Peyer's patch (tissue), 4 donors: Measurements from ENCODE around the gene CDK5.

Source experiments
- POLR2A ChIP-seq, 2 donors: fragments of 450-650 bp; IDR thresholded peaks; one replicate each; pipeline ENCODE4 v1.5.1; 2017; ENCODE audit warnings: antibody characterized with exemption in 2 of 2, mild to moderate bottlenecking in 2 of 2, moderate library complexity in 2 of 2
- TF ChIP-seq, protein P1 (sequence below), 6 experiments: fragments of 450-650 bp in 4 of 6; fragments of 200-600 bp in 2 of 6; sonication (generic) in 1 of 6; IDR thresholded peaks; one replicate each; pipeline ENCODE4 v1.5.1; 2017 to 2019; ENCODE audit warnings: antibody characterized with exemption in 6 of 6, mild to moderate bottlenecking in 3 of 6, moderate library complexity in 1 of 6

DNA sequence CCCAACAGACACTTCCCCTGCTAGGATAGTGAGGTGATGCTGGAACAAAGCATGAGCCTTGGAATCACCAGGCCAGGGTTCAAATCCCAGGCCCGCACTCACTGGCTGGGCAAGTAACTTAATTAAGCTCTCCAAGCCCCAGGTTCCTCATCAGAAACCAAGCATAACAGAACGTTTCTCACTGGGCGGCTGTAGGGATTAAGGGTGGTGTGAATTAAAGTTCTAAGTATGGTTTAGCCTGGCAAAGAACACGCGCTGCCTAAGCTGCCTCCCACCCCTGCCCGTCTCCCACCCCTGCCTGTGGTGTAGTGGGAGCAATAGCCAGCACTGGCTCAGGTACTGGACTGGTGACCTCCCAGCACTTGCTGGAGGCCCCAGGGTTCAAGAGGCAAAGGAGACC is 7.3 kb upstream of the CDK5 start:
- TF ChIP-seq, protein P1, sequence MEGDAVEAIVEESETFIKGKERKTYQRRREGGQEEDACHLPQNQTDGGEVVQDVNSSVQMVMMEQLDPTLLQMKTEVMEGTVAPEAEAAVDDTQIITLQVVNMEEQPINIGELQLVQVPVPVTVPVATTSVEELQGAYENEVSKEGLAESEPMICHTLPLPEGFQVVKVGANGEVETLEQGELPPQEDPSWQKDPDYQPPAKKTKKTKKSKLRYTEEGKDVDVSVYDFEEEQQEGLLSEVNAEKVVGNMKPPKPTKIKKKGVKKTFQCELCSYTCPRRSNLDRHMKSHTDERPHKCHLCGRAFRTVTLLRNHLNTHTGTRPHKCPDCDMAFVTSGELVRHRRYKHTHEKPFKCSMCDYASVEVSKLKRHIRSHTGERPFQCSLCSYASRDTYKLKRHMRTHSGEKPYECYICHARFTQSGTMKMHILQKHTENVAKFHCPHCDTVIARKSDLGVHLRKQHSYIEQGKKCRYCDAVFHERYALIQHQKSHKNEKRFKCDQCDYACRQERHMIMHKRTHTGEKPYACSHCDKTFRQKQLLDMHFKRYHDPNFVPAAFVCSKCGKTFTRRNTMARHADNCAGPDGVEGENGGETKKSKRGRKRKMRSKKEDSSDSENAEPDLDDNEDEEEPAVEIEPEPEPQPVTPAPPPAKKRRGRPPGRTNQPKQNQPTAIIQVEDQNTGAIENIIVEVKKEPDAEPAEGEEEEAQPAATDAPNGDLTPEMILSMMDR (IDR thresholded peaks at IDR 0.05) = no peak
- no peak for TF ChIP-seq POLR2A (IDR thresholded peaks at IDR 0.05)
